ENCODE results near the gene NINJ2.
"Not testable (repeated sequence)": the region's sequence is repeated elsewhere in the genome, so short reads cannot be mapped to it uniquely, and the experiment has no call there.

The NINJ2 gene

GRCh38 chr12:586318-587071, 76.8 kb downstream of the NINJ2 start:
- DNase-seq (ENCODE audit: low read depth, low spot score), result no peak

DNA sequence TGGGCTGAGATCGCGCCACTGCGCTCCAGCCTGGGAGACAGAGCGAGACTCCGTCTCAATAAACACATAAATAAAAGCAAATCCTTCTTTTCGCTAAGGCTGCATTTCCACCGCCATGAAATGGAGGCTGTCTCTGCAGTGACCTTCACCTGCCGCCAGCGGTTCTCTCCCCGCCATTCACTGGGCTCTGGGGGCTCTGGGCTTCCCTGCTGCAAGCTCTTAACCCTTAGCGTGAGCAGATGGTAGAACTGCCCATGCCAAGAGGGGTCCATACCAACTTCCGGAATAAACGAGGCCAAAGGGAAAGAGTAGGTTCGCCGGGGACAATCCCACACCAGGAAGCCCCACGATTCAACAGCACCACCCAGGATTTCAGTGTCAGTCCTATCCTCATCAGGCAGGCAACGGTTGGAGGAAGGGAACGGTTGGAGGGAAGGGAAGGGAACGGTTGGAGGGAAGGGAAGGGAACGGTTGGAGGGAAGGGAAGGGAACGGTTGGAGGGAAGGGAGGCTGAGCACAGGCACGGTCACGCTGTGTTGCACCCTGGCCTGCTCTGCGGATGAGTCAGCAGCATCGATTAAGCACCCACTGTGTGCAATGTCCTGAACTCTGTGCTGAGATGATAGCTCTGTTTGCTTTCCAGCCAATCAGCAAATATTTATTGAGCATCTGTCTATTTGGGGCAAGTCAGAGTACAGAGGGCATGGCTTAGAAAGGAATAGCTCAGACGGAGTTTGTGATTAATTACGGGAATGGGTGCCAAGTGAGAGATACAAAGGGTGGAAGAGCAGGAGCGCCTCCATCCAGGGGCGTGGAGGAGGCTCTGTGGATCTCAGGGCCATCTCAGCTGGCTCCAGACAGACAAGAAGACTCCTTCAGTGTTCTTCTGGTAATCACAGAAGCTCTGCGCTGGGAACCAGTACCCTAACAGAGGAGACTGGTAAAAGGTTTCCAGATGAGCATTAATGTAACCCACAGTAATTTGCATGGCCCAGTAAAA, 77.9 kb downstream of the NINJ2 start:
- DNase-seq (ENCODE audit: low read depth, low spot score), result no peak

GRCh38 chr12:583251-583869, 79.9 kb downstream of the NINJ2 start:
- DNase-seq (ENCODE audit: low read depth, low spot score), result no peak

DNA sequence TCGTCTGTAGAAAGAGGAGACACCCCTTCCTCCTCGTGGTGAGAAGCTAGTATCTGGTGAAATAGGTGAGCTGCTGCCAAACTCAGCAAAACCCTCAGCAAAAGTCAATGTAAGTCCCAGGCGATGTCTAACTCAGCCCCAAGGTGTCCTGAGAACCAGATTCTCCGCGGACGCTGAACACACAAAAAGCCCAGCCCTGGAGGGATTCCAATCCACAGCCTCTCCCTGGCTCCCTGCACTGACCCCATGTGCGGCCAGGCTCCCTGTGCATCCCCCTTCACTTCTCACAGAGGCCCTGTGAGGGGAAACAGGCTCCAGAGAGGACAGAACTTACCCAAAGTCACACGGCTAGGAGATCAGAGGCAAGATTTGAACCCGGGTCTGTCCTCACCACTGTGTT, 81.5 kb downstream of the NINJ2 start:
- DNase-seq (ENCODE audit: low read depth, low spot score), result no peak

GRCh38 chr12:581321-581720, 81.9 kb downstream of the NINJ2 start:
- no peak for DNase-seq (ENCODE audit: low read depth, low spot score)

DNA sequence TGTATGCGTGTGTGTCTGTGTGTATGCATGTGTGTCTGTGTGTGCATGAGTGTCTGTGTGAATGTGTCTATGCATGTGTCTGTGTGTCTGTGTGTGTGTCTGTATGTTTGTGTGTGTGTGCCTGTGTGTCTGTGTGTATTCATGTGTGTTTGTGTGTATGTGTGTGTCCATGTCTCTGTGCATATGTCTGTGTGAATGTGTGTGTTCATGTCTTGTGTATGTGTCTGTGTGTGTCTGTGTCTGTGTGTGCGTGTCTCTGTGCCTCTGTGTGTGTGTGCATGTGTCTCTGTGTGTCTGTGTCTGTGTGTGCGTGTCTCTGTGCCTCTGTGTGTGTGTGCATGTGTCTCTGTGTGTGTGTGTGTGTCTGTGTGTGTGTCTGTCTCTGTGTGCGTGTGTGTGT, 82.4 kb downstream of the NINJ2 start:
- no peak for DNase-seq (ENCODE audit: low read depth, low spot score)

DNA sequence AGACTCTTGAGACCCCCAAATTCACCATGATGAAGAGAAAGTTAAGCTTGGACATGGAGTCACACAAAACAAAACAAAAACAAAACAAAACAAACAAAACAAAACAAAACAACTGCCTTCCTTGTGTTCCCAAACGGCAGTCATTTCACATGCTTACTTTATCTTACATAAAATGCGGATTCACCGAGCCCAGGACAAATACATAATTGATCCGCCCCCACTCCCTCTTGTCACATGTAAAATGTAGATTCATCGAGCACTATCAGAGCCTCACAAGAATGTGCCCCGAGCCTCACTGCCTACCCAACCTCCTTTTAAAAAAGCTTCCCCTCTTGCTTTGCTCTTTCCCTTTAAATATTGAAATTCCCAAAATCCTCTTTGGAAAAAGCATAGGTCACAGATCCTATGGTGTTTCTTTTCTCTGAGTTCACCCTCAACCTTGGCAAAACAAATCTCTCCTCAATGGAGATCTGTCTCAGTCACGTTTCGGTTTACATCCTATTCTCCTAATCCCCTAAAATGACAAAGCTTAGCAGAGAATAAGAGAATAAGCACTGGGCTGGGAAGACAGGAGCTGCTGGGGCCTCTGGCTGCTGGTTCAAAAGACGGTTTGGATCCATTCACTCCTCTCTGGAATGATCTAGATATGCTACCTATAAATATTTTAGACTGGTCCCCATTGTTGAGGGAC, 83.7 kb downstream of the NINJ2 start:
- DNase-seq (ENCODE audit: low read depth, low spot score), result no peak

DNA sequence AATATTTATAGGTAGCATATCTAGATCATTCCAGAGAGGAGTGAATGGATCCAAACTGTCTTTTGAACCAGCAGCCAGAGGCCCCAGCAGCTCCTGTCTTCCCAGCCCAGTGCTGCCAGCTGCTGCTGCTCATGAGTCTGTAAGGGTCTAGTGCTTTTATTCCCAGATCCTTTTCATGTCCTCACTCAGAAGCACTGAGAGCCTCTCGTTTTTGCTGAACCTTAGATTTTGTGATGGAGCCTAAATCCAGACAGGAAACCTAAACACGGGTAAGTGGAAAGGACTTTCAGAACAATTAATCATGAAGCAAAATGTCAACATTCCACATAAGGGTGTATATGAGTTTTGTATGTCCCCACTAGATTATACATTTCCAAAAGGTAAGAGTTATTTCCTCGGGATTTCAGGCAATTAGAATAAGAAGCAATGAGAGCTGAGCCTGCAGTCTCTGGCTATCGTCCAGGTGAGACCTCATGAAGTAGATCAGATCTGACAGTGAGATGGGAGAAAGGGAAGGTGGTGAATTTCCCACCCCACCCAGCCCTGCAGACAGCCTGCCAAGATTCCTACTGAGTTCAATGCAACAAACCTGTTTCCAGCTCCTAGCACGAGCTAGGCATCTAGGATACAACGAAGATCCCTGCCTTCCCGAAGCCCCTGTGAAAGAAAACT, 84.4 kb downstream of the NINJ2 start:
- DNase-seq (ENCODE audit: low read depth, low spot score), result no peak

- DNase-seq (ENCODE audit: low read depth, low spot score), result not testable (repeated sequence)
Measured at GRCh38 chr12:577994-578747, 85.1 kb downstream of the NINJ2 start.

DNA sequence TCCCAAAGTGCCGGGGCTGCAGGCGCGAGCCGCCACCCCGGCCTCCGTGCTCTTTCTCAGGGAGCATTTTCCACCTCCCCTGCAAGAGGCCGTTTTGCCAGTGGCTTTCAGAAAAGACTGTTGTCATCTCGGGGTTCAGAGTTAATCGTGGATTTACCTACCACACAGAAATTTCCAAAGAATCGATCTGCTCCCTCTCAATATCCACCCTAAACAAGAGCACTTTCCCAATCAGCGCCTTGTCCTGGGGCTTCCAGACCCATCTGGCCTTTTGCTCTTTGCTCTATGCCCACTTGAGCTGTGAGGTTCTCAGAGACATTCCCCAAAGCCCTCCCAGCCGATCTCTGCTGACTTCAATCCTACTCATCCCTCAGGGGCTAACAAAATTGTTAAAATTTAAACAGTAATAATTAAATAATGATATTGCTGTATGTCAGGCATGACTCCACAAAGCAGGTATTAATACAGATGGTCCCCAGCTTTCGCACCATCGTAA, 86.6 kb downstream of the NINJ2 start:
- DNase-seq (ENCODE audit: low read depth, low spot score), result no peak

GRCh38 chr12:575948-576614, 87.2 kb downstream of the NINJ2 start:
- no peak for DNase-seq (ENCODE audit: low read depth, low spot score)

DNA sequence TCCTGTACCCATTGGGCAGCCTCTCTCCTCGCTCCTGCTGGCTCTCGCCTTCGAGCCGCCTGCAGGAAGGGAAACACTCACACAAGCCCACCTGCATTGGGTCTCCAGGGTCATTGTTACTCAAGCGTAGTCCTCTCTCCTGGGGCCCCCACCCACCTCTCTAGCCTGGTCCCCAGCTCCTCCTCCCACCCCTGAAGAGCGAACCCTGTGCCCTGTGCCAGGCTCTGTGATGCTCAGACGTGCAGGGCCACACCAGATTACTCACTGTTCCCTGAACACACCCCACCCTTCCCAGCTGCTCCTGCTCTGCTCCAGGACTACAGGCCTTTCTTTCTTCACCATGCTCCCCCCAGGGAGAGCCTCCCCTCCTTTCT, 88.1 kb downstream of the NINJ2 start:
- no peak for DNase-seq (ENCODE audit: low read depth, low spot score)

GRCh38 chr12:574475-575128, 88.6 kb downstream of the NINJ2 start:
- no peak for DNase-seq (ENCODE audit: low read depth, low spot score)

- DNase-seq (ENCODE audit: low read depth, low spot score), result no peak
Measured at GRCh38 chr12:573232-573631, 90.0 kb downstream of the NINJ2 start.

DNA sequence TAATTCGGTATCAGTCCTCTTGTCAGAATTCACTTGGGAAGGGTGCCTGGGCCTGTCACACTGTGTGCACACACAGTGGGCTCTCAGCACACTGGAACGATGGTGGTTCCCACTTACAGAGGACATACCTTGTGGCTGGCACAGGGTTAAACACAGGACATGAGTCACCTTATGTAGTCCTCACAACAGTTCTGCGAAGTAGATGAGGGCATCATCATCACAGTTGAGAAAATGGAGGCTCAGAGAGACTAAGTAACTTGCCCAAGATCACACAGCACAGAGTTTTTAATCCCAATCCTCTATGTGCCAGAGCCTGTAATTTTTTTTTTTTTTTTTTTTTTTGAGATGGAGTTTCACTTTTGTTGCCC, 90.7 kb downstream of the NINJ2 start:
- no peak for DNase-seq (ENCODE audit: low read depth, low spot score)

GRCh38 chr12:571795-572531, 91.3 kb downstream of the NINJ2 start:
- DNase-seq (ENCODE audit: low read depth, low spot score), result no peak

- no peak for DNase-seq (ENCODE audit: low read depth, low spot score)
Measured at GRCh38 chr12:570921-571794, 92.1 kb downstream of the NINJ2 start.

All from brain pericyte (primary cell).